BJ (cell line): ENCODE data around the gene ESYT1. TPM values are rescaled to one million over a fixed set of nuclear protein-coding genes. Genes with fewer than 3 reads are reported as not detected.
A peak's percentile ranks its signal among the peaks of the same experiment; 100 is the strongest.

ENCODE experiments used
- CTCF ChIA-PET: fragments of 350-600 bp; formaldehyde crosslinking; extraction: SDS; loops from one replicate; lab custom pipeline; 2021; ENCODE audit warnings: antibody characterized with exemption, inconsistent platforms; lab: Yijun Ruan, JAX
- POLR2A ChIA-PET: fragments of 300-600 bp; sonication (Branson Sonifier 250); formaldehyde crosslinking; extraction: SDS; loops from one replicate; lab custom pipeline; 2021; ENCODE audit warnings: antibody characterized with exemption; lab: Charles Lee
- DNase-seq: peaks from one replicate; pipeline ENCODE4 v3.0.0-alpha.2; 2011; ENCODE audit warnings: low read depth
- H3K27me3 ChIP-seq: 2 replicates; pipeline ENCODE4 v1.6.0; 2011; ENCODE audit warnings: low read length; ENCODE audit not compliant: control insufficient read depth, insufficient read depth
- H3K36me3 ChIP-seq: 2 replicates; pipeline ENCODE4 v1.5.1; 2011; ENCODE audit warnings: low read length; ENCODE audit not compliant: control insufficient read depth, insufficient read depth
- H3K4me3 ChIP-seq: 2 replicates; pipeline ENCODE4 v1.5.1; 2011; ENCODE audit warnings: low read depth, mild to moderate bottlenecking, control low read depth, low read length
- CTCF ChIP-seq: IDR thresholded peaks from 2 replicates; pipeline ENCODE4 v1.5.1; 2011; ENCODE audit warnings: low read depth, mild to moderate bottlenecking, control low read depth, inconsistent platforms, low read length, moderate library complexity; ENCODE audit not compliant: insufficient read depth
- polyA plus RNA-seq: library from polyadenylated mRNA; depleted of rRNA; stranded (reverse); fragments of >200 nt; gene quantifications from 2 replicates; pipeline ENCODE4 v1.2.3, GENCODE V29; 2011

Gene ESYT1
- polyA plus RNA-seq, 1 experiment: 264 TPM

- H3K27me3 ChIP-seq: no peaks in the 10 kb centered on the region
- CTCF ChIA-PET: interaction anchor here (2.2 to 8.7 kb wide), 4 partner anchors 29 to 40 kb away, joined by 8 to 56 read pairs (median 32); partner anchors contain the start of genes ESYT1, SMARCC2 and ZC3H10
- H3K36me3 ChIP-seq: peaks cover 28% of the 10 kb centered on the region
- POLR2A ChIA-PET: interaction anchor here (0.8 to 1.3 kb wide), 4 partner anchors 19 to 157 kb away, joined by 3 to 8 read pairs (median 4); partner anchors contain the start of genes SMARCC2 and ZC3H10
- H3K4me3 ChIP-seq: peak overlapping the region; percentile 64
- peak; percentile 14 for DNase-seq
- no peak for TF ChIP-seq CTCF
These were observed 30.9 kb downstream of the ESYT1 start for GRCh38 chr12:56158926-56159461.

GRCh38 chr12:56159482-56160192 is 31.6 kb downstream of the ESYT1 start:
- no peak for DNase-seq
- H3K27me3 ChIP-seq: no peaks in the 10 kb centered on the region
- ChIA-PET POLR2A (interaction anchor here (0.8 to 1.3 kb wide), 2 partner anchors 19 to 41 kb away, joined by 3 to 4 read pairs; partner anchors contain the start of gene ZC3H10), CTCF (interaction anchor here (2.2 to 8.7 kb wide), 4 partner anchors 29 to 40 kb away, joined by 8 to 56 read pairs (median 32); partner anchors contain the start of genes ESYT1, SMARCC2 and ZC3H10)
- peaks cover 29% of the 10 kb centered on the region for H3K36me3 ChIP-seq
- peak overlapping the region; percentile 64 for H3K4me3 ChIP-seq
- TF ChIP-seq CTCF: no peak

DNA sequence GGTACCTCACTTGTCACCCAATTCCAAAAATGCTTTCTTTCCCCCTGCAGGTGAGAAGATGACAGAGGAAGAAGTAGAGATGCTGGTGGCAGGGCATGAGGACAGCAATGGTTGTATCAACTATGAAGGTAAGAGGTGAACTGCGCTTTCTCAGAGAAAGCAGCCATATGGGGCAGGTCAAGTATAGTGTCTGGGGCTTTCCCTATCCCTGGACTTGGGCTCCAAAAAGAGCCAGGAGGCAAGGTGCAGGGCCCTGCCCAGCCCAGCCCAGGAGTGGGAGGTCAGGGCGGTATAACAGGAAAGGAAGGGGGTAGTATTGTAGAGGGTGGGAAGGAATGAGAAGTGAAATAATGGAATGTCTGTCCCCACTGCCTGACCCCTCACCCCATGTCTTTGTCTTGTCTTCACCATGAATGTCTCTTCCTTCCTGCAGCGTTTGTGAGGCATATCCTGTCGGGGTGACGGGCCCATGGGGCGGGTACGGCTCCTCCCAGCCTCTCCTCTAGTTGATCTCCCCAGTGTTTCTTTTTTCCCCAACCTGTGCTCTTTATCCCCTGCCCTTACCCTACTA is 32.2 kb downstream of the ESYT1 start:
- CTCF ChIA-PET: interaction anchor here (1.1 to 8.7 kb wide), 5 partner anchors 14 to 41 kb away, joined by 3 to 56 read pairs (median 12); partner anchors contain the start of genes ESYT1, SMARCC2 and ZC3H10

GRCh38 chr12:56160894-56161689 is 33.0 kb downstream of the ESYT1 start:
- peak overlapping the region; percentile 64 for H3K4me3 ChIP-seq
- CTCF ChIA-PET: interaction anchor here (1.1 to 8.7 kb wide), 4 partner anchors 13 to 42 kb away, joined by 3 to 56 read pairs (median 28); partner anchors contain the start of genes SMARCC2 and ZC3H10
- H3K27me3 ChIP-seq: no peaks in the 10 kb centered on the region
- TF ChIP-seq CTCF: no peak
- H3K36me3 ChIP-seq: peaks cover 30% of the 10 kb centered on the region
- POLR2A ChIA-PET: no interaction called here
- no peak for DNase-seq

More for the DNA sequence above, 32.2 kb downstream of the ESYT1 start:
- Histone ChIP-seq H3K4me3 (peak overlapping the region; percentile 64), H3K27me3 (no peaks in the 10 kb centered on the region), H3K36me3 (peaks cover 31% of the 10 kb centered on the region)
- DNase-seq: no peak
- POLR2A ChIA-PET: no interaction called here
- no peak for TF ChIP-seq CTCF
